Gastroesophageal sphincter (tissue), 4 donors: ENCODE measurements around the gene DCTN3. TPM values are rescaled to one million over a fixed set of nuclear protein-coding genes. Genes with fewer than 3 reads are reported as not detected.
"Not testable (repeated sequence)": the region's sequence is repeated elsewhere in the genome, so short reads cannot be mapped to it uniquely, and the experiment has no call there.

ENCODE experiments used
- ATAC-seq: fragments of 150-250 bp; one replicate; pipeline ENCODE4 v1.9.1; 2016; ENCODE audit warnings: mild to moderate bottlenecking, moderate library complexity
- H3K27ac ChIP-seq, 4 donors: fragments of 200-600 bp; sonication (generic) in 3 of 4; 1 replicate in 3 of 4; 2 replicates in 1 of 4; pipeline ENCODE4 v1.5.1; 2016 to 2019
- H3K27me3 ChIP-seq: fragments of 200-600 bp; sonication (generic); one replicate; pipeline ENCODE4 v1.5.1; 2019
- H3K36me3 ChIP-seq, 2 donors: fragments of 200-600 bp; sonication (generic); one replicate each; pipeline ENCODE4 v1.5.1; 2019; ENCODE audit warnings: control low read depth in 1 of 2
- H3K4me1 ChIP-seq, 3 donors: fragments of 200-600 bp; sonication (generic); 1 replicate in 2 of 3; 2 replicates in 1 of 3; pipeline ENCODE4 v1.5.1; 2016 to 2019; ENCODE audit warnings: control low read depth in 2 of 3
- H3K4me3 ChIP-seq, 2 donors: fragments of 200-600 bp; sonication (generic); one replicate each; pipeline ENCODE4 v1.5.1; 2019; ENCODE audit warnings: mild to moderate bottlenecking in 1 of 2, moderate library complexity in 1 of 2
- H3K9me3 ChIP-seq, 3 donors: fragments of 200-600 bp; sonication (generic); one replicate each; pipeline ENCODE4 v1.5.1; 2017 to 2019; ENCODE audit warnings: control low read depth in 2 of 3
- EP300 ChIP-seq: sonication (generic); formaldehyde crosslinking; IDR thresholded peaks from one replicate; pipeline ENCODE4 v1.6.1; 2017; ENCODE audit warnings: antibody characterized with exemption, mild to moderate bottlenecking
- POLR2A ChIP-seq, 2 donors: fragments of 450-650 bp; IDR thresholded peaks; one replicate each; pipeline ENCODE4 v1.6.1; 2017; ENCODE audit warnings: antibody characterized with exemption in 2 of 2, mild to moderate bottlenecking in 2 of 2, moderate library complexity in 1 of 2
- POLR2AphosphoS5 ChIP-seq: sonication (generic); formaldehyde crosslinking; IDR thresholded peaks from one replicate; pipeline ENCODE4 v1.6.1; 2017; ENCODE audit warnings: antibody characterized with exemption
- WGBS, 2 donors: methylation state at CpG; one replicate each; pipeline ENCODE4 v1.1.5; 2018; ENCODE audit warnings: low coverage in 1 of 2; 5-methylcytosine and 5-hydroxymethylcytosine counted together
- total RNA-seq, 4 donors: library from RNA; depleted of rRNA; stranded (reverse); fragments of >200 nt; gene quantifications; one replicate each; pipeline ENCODE4 v1.1.0, GENCODE V29; 2016
- TF ChIP-seq, protein P1 (sequence below), 4 experiments: fragments of 200-600 bp in 2 of 4; fragments of 450-650 bp in 2 of 4; sonication (generic) in 1 of 4; IDR thresholded peaks; one replicate each; pipeline ENCODE4 v1.5.1; 2017 to 2019; ENCODE audit warnings: antibody characterized with exemption in 4 of 4, mild to moderate bottlenecking in 2 of 4, moderate library complexity in 2 of 4

Gene DCTN3
- total RNA-seq, 4 donors from 2014 or later = 80.5 to 136 (median 98.7) TPM

- Histone ChIP-seq H3K27me3 (no peaks in the 10 kb centered on the region), H3K4me3 (peak overlapping the region; percentile 62 to 69), H3K27ac (peak overlapping the region; percentile 65 to 94 (median 88)), H3K36me3 (peaks cover 0 to 24% of the 10 kb centered on the region in 2 donors), H3K9me3 (no peaks in the 10 kb centered on the region), H3K4me1 (peaks cover 2 to 47% (median 24%) of the 10 kb centered on the region in 3 donors)
- ATAC-seq = no peak
- WGBS, 2 donors = 0% methylated on average over 1 to 3 of the region's 8 CpGs
- TF ChIP-seq, protein P1, sequence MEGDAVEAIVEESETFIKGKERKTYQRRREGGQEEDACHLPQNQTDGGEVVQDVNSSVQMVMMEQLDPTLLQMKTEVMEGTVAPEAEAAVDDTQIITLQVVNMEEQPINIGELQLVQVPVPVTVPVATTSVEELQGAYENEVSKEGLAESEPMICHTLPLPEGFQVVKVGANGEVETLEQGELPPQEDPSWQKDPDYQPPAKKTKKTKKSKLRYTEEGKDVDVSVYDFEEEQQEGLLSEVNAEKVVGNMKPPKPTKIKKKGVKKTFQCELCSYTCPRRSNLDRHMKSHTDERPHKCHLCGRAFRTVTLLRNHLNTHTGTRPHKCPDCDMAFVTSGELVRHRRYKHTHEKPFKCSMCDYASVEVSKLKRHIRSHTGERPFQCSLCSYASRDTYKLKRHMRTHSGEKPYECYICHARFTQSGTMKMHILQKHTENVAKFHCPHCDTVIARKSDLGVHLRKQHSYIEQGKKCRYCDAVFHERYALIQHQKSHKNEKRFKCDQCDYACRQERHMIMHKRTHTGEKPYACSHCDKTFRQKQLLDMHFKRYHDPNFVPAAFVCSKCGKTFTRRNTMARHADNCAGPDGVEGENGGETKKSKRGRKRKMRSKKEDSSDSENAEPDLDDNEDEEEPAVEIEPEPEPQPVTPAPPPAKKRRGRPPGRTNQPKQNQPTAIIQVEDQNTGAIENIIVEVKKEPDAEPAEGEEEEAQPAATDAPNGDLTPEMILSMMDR (IDR thresholded peaks at IDR 0.05) = no peak
- TF ChIP-seq POLR2AphosphoS5 = no peak
- TF ChIP-seq POLR2A (IDR thresholded peaks at IDR 0.05) = no peak
- TF ChIP-seq EP300 = no peak
These were observed 26.7 kb upstream of the DCTN3 start for GRCh38 chr9:34647084-34647403.

DNA sequence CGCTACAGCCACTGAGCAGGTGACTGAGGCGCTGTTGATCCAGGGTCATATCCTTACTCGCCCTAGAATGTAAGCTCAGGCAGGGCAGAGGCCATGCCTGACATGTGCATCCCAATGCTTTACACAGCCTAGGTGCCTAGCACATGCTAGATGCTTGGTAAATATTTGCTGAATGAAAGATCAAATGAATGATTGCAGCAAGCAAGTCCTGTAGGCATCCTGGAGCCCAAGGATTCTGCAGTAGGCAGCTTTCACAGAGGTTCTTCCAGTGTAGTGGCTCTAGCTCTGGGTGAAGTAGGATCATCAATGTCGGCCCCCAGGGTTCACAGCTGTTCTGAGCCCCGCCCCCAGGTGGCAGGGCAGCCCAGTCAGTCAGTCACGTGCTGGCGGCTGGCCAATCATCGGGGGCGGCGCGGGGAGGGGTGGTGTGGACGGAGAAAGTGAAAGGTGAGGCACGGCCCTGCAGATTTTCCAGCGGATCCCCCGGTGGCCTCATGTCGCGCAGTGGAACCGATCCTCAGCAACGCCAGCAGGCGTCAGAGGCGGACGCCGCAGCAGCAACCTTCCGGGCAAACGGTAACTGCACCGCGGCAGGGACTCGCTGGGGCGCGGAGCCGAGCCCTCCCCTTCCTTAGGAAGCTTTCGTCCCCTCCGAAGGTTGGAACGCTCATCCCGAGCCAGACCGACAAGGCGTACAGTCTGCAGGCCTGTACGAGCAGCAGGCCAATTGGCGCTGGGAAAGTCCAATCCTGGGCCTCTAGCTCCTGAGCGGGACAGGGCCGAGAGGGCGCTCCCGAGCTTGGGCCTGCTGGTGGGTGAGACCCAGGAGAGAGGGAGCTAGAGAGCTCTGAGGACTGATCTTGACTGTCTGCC lies 26.2 kb upstream of the DCTN3 start, which contains the start of gene GALT:
GALT (plus strand) TSS at position 465 of the 873 bp plus-strand sequence; CDS start at position 495, 30 bp downstream.
- TF ChIP-seq, protein P1 (IDR thresholded peaks at IDR 0.05) = peak in 3 of 4 experiments; percentile 41 to 59 (median 49)
- TF ChIP-seq POLR2AphosphoS5 (peak; percentile 67), POLR2A (IDR thresholded peaks at IDR 0.05) (peak; percentile 16 to 45), EP300 (no peak)
- Histone ChIP-seq H3K9me3 (no peaks in the 10 kb centered on the region), H3K4me3 (peak within 1 kb of the TSS; percentile 62 to 69), H3K4me1 (peaks cover 2 to 41% (median 21%) of the 10 kb centered on the region in 3 donors), H3K36me3 (peaks cover 0 to 24% of the 10 kb centered on the region in 2 donors), H3K27ac (peak within 1 kb of the TSS; percentile 65 to 94 (median 88)), H3K27me3 (no peaks in the 10 kb centered on the region)
- WGBS, 2 donors = 13 to 87% methylated on average over 2 to 7 of the region's 43 CpGs
- ATAC-seq = peak; percentile 91

- Histone ChIP-seq H3K27me3 (no peaks in the 10 kb centered on the region), H3K36me3 (peaks cover 0 to 19% of the 10 kb centered on the region in 2 donors)
These were observed 24.5 kb upstream of the DCTN3 start for GRCh38 chr9:34644766-34645314.

DNA sequence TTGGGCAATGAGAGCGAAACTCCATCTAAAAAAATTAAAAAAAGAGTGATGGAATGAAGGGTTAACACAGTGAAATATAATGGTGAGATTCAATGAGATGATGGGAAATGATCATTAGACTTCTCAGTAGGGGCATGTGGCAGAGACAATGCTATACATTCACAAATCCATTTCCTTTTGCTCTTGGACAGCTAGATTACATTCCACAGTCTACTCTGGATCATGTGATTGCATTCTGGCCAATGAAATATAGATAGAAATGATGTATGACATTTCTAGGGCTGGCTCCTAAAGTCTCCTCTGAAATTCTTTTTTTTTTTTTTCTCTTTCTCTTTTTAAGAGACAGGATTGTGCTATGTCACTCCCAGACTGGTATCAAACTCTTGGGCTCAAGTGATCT lies 22.4 kb upstream of the DCTN3 start:
- no peak overlapping the region for H3K27ac ChIP-seq
- H3K36me3 ChIP-seq = no peaks in the 10 kb centered on the region
- H3K4me1 ChIP-seq = peaks cover 1 to 26% (median 7%) of the 10 kb centered on the region in 3 donors
- H3K9me3 ChIP-seq = no peaks in the 10 kb centered on the region
- WGBS, 2 donors = 80 to 87% methylated on average over 1 of the region's 1 CpG
- no peak for ATAC-seq
- no peak overlapping the region for H3K4me3 ChIP-seq
- no peaks in the 10 kb centered on the region for H3K27me3 ChIP-seq
- TF ChIP-seq EP300 (no peak), POLR2A (IDR thresholded peaks at IDR 0.05) (no peak), POLR2AphosphoS5 (no peak)
- TF ChIP-seq, protein P1 (IDR thresholded peaks at IDR 0.05) = no peak

More at GRCh38 chr9:34644766-34645314, 24.5 kb upstream of the DCTN3 start:
- H3K9me3 ChIP-seq = no peaks in the 10 kb centered on the region
- peaks cover 2 to 32% (median 13%) of the 10 kb centered on the region in 3 donors for H3K4me1 ChIP-seq
- no peak for TF ChIP-seq EP300
- TF ChIP-seq POLR2AphosphoS5 = no peak
- TF ChIP-seq, protein P1 (IDR thresholded peaks at IDR 0.05) = no peak
- TF ChIP-seq POLR2A (IDR thresholded peaks at IDR 0.05) = no peak
- H3K27ac ChIP-seq = no peak overlapping the region
- no peak overlapping the region for H3K4me3 ChIP-seq
- no peak for ATAC-seq

DNA sequence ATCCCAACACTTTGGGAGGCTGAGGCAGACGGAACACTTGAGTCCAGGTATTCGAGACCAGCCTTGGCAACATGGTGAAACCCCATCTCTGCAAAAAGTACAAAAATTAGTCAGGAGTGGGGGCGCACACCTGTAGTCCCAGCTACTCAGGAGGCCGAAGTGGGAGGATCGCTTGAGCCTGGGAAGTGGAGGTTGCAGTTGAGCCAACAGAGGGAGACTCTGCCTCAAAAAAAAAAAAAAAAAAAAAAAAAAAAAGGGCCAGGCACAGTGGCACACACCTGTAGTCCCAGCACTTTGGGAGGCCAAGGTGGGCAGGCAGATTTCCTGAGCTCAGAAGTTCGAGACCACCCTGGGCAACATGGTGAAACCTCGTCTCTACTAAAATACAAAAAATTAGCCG lies 19.0 kb upstream of the DCTN3 start:
- Histone ChIP-seq H3K4me1 (peaks cover 0 to 40% (median 8%) of the 10 kb centered on the region in 3 donors), H3K36me3 (peaks cover 0 to 13% of the 10 kb centered on the region in 2 donors)
- H3K4me3 ChIP-seq, ATAC-seq, H3K9me3 ChIP-seq, H3K27ac ChIP-seq, H3K27me3 ChIP-seq: not testable (repeated sequence)
- WGBS, 2 donors = 74 to 100% methylated on average over 1 to 8 of the region's 8 CpGs
